Endothelial cell (in vitro differentiated cells): Measurements from ENCODE around the gene CD164L2. TPM values are rescaled to one million over a fixed set of nuclear protein-coding genes. Genes with fewer than 3 reads are reported as not detected.

Experiments used
- DNase-seq: peaks from one replicate; pipeline ENCODE4 v3.0.0; 2021; ENCODE audit warnings: low spot score
- H3K27ac Mint-ChIP-seq: one replicate; pipeline ENCODE4 v1.8.0; 2021; ENCODE audit warnings: mixed read lengths, inconsistent platforms; ENCODE audit not compliant: unreplicated experiment
- H3K27me3 Mint-ChIP-seq: one replicate; pipeline ENCODE4 v1.8.0; 2021; ENCODE audit warnings: mild to moderate bottlenecking, moderate library complexity, mixed read lengths, inconsistent platforms; ENCODE audit not compliant: unreplicated experiment
- H3K36me3 Mint-ChIP-seq: one replicate; pipeline ENCODE4 v1.8.0; 2021; ENCODE audit warnings: mild to moderate bottlenecking, low read depth, mixed read lengths, inconsistent platforms; ENCODE audit not compliant: unreplicated experiment
- H3K4me1 Mint-ChIP-seq: one replicate; pipeline ENCODE4 v1.8.0; 2021; ENCODE audit warnings: mild to moderate bottlenecking, mixed read lengths, inconsistent platforms; ENCODE audit not compliant: unreplicated experiment
- H3K4me3 Mint-ChIP-seq: one replicate; pipeline ENCODE4 v1.8.0; 2021; ENCODE audit warnings: mild to moderate bottlenecking, mixed read lengths, inconsistent platforms; ENCODE audit not compliant: unreplicated experiment
- H3K9me3 Mint-ChIP-seq: one replicate; pipeline ENCODE4 v1.8.0; 2021; ENCODE audit warnings: mixed read lengths, inconsistent platforms; ENCODE audit not compliant: unreplicated experiment
- total RNA-seq: library from RNA; stranded (reverse); fragmentation: NEBNext Ultra II Directional; extraction: Animal tissue kit (Norgen Biotek cat#: 25700); gene quantifications from one replicate; pipeline ENCODE4 v1.2.1, GENCODE V29; 2021; ENCODE audit not compliant: unreplicated experiment
- TF ChIP-seq, protein P1 (sequence below): fragments of 200-600 bp; sonication (generic); IDR thresholded peaks from one replicate; pipeline ENCODE4 v1.5.0; 2021; ENCODE audit warnings: antibody characterized with exemption; ENCODE audit not compliant: unreplicated experiment

CD164L2 gene
- total RNA-seq, 1 donor from 2014 or later = 0.72 TPM

- Mint-ChIP-seq H3K36me3 (peaks cover 4% of the 10 kb centered on the region), H3K4me3 (no peak overlapping the region), H3K27me3 (peaks cover 3% of the 10 kb centered on the region), H3K4me1 (peaks cover 4% of the 10 kb centered on the region), H3K9me3 (no peaks in the 10 kb centered on the region), H3K27ac (no peak overlapping the region)
- TF ChIP-seq, protein P1, sequence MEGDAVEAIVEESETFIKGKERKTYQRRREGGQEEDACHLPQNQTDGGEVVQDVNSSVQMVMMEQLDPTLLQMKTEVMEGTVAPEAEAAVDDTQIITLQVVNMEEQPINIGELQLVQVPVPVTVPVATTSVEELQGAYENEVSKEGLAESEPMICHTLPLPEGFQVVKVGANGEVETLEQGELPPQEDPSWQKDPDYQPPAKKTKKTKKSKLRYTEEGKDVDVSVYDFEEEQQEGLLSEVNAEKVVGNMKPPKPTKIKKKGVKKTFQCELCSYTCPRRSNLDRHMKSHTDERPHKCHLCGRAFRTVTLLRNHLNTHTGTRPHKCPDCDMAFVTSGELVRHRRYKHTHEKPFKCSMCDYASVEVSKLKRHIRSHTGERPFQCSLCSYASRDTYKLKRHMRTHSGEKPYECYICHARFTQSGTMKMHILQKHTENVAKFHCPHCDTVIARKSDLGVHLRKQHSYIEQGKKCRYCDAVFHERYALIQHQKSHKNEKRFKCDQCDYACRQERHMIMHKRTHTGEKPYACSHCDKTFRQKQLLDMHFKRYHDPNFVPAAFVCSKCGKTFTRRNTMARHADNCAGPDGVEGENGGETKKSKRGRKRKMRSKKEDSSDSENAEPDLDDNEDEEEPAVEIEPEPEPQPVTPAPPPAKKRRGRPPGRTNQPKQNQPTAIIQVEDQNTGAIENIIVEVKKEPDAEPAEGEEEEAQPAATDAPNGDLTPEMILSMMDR = no peak
- DNase-seq = no peak
These were observed 967 bp downstream of the CD164L2 start for GRCh38 chr1:27381969-27382762.

DNA sequence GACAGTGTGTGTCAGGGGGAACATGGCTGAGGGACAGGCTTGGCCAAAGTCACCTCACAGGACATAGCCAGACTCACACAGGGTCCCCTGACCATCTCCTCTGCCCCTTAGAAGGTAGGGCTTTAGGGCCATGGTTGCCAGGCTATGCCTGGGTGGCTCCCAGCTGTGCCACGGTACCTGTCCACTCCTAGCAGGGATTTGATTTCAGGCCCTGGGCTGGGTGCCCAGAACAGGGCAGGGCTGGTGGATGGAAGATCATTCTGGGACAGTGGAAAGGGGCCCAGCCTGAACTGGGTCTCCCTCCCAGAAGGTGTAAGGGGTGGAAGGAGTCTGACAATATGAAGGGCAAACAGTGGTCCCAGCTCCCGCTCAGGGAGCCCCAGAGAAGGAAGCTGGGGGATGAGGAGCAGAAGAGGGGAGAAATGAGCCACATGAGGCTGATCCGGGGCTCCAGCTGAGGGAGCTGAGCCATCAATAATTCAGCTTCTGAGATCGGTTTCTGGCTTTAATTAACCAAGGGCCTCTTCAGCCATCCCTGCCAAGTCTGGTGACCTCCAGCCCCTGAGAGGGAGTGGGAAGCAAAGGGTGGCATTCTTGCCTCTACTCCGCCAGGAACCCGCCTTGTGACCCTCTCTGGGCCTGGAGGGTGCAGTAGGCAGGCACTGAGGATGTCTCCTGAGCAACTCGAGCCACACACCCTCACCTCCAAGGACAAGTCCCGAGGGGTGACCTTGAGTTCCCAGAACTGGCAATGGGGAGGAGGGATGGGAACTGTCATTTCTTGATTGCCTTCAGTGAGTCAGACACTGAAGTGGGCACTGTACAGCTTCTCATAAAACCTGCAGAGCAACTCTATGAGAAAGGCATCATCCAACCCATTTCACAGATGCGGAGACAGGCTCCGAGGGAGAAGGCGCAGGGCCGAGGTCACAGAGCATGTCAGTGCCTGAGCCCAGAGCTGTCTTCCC, 2.1 kb downstream of the CD164L2 start:
- TF ChIP-seq, protein P1 = no peak
- Mint-ChIP-seq H3K36me3 (peaks cover 4% of the 10 kb centered on the region), H3K27ac (no peak overlapping the region), H3K27me3 (peaks cover 3% of the 10 kb centered on the region), H3K4me1 (peaks cover 11% of the 10 kb centered on the region), H3K9me3 (no peaks in the 10 kb centered on the region), H3K4me3 (no peak overlapping the region)
- DNase-seq = no peak

- Mint-ChIP-seq H3K27ac (no peak overlapping the region), H3K36me3 (peaks cover 4% of the 10 kb centered on the region), H3K4me3 (no peak overlapping the region), H3K27me3 (peaks cover 3% of the 10 kb centered on the region), H3K4me1 (peaks cover 19% of the 10 kb centered on the region), H3K9me3 (no peaks in the 10 kb centered on the region)
- DNase-seq = no peak
- TF ChIP-seq, protein P1 = no peak
These were observed 2.9 kb downstream of the CD164L2 start for GRCh38 chr1:27380224-27380623.

DNA sequence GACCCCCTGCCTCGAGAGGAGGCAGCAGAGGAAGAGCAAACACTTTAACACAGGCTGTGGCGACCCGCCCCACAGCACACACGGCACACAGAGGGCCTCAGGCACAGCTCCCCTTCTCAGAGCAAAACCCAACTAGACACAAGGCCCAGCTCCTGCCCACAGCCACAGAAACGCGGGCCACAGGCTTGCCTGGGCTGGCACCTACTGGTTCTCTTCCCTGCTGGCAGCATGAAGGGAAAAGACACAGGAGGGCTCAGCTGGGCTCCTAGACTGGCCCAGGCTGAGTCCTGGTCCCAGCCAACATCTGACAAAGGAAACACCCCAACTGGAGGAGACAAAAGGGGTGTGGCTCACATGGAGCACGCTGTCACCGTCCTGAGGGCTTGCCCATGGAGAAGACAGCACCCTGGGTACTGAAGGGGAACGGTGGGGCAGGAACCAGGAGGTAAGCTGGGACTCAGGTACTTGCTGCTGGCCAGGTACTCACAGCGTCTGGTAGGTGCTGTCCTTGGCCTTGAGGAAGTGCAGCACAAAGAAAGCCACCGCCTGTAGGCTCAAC, 3.5 kb downstream of the CD164L2 start:
- Mint-ChIP-seq H3K4me1 (peaks cover 22% of the 10 kb centered on the region), H3K9me3 (no peaks in the 10 kb centered on the region), H3K27me3 (peaks cover 3% of the 10 kb centered on the region), H3K27ac (no peak overlapping the region), H3K4me3 (no peak overlapping the region), H3K36me3 (peaks cover 4% of the 10 kb centered on the region)
- TF ChIP-seq, protein P1 = no peak
- DNase-seq = no peak
